H1 (cell line): ENCODE data around the gene SAMM50. TPM values are rescaled to one million over a fixed set of nuclear protein-coding genes. Genes with fewer than 3 reads are reported as not detected.
A peak's percentile ranks its signal among the peaks of the same experiment; 100 is the strongest.

Experiments used
- CTCF ChIA-PET: fragments of 300-600 bp; sonication (Branson Sonifier 250); formaldehyde crosslinking; loops from one replicate; lab custom pipeline; 2021; ENCODE audit not compliant: partially characterized antibody; lab: Charles Lee
- POLR2A ChIA-PET: fragments of 300-600 bp; sonication (Branson Sonifier 250); formaldehyde crosslinking; loops from one replicate; lab custom pipeline; 2021; ENCODE audit warnings: inconsistent platforms; ENCODE audit not compliant: partially characterized antibody; lab: Charles Lee
- DNase-seq, 2 experiments: peaks; one replicate each; pipeline versions ENCODE4 v3.0.0 to v3.0.0-alpha.2; 2010 to 2022; ENCODE audit warnings: low spot score in 2 of 2, low read depth in 1 of 2, mixed read lengths in 1 of 2
- FAIRE-seq: peaks from 2 replicates; lab custom pipeline; 2011; peaks lifted over from hg19 to GRCh38; lab: Jason Lieb, UNC
- H2AFZ ChIP-seq: 2 replicates; pipeline ENCODE4 v1.8.1; 2012; ENCODE audit warnings: low read length, inconsistent platforms
- H2AK5ac ChIP-seq: 2 replicates; pipeline ENCODE4 v1.6.1; 2013; ENCODE audit warnings: low read depth, low read length
- H2BK120ac ChIP-seq: replicated peaks from 2 replicates; pipeline ENCODE3; 2013; ENCODE audit warnings: low read depth, low read length, inconsistent platforms
- H2BK12ac ChIP-seq: 2 replicates; pipeline ENCODE4 v1.6.1; 2013; ENCODE audit warnings: low read depth, low read length
- H2BK15ac ChIP-seq: 2 replicates; pipeline ENCODE4 v1.6.1; 2013; ENCODE audit warnings: low read length
- H2BK20ac ChIP-seq: 2 replicates; pipeline ENCODE4 v1.6.1; 2013; ENCODE audit warnings: low read length
- H2BK5ac ChIP-seq: 2 replicates; pipeline ENCODE4 v1.6.1; 2013; ENCODE audit warnings: low read depth, low read length
- H3K14ac ChIP-seq: 2 replicates; pipeline ENCODE4 v1.6.1; 2013; ENCODE audit warnings: inconsistent platforms; ENCODE audit not compliant: insufficient read length
- H3K18ac ChIP-seq: 2 replicates; pipeline ENCODE4 v1.6.1; 2013; ENCODE audit warnings: low read length; ENCODE audit errors: extremely low read depth
- H3K23ac ChIP-seq: 2 replicates; pipeline ENCODE4 v1.6.1; 2013; ENCODE audit warnings: inconsistent platforms; ENCODE audit not compliant: insufficient read length
- H3K23me2 ChIP-seq: 2 replicates; pipeline ENCODE4 v1.6.1; 2013; ENCODE audit warnings: low read depth, low read length
- H3K27ac ChIP-seq: 2 replicates; pipeline ENCODE4 v1.6.1; 2011; ENCODE audit warnings: low read depth, low read length, inconsistent platforms
- H3K27me3 ChIP-seq, 4 experiments: replicated peaks in 1 of 4; 1 replicate in 1 of 4; 2 replicates in 3 of 4; pipeline versions ENCODE4 v1.6.1 to v1.8.1; 2011 to 2013; ENCODE audit warnings: low read length in 3 of 4, mild to moderate bottlenecking in 3 of 4, inconsistent platforms in 2 of 4, mixed read lengths in 2 of 4, moderate library complexity in 1 of 4; ENCODE audit not compliant: control insufficient read depth in 3 of 4, insufficient read depth in 3 of 4; ENCODE audit errors: extremely low read depth in 1 of 4
- H3K36me3 ChIP-seq, 4 experiments: 2 replicates each; pipeline versions ENCODE4 v1.6.1 to v1.8.1; 2011 to 2013; ENCODE audit warnings: mild to moderate bottlenecking in 4 of 4, low read length in 3 of 4, moderate library complexity in 2 of 4, control low read depth in 1 of 4, inconsistent platforms in 1 of 4; ENCODE audit not compliant: insufficient read depth in 4 of 4, control insufficient read depth in 2 of 4
- H3K4ac ChIP-seq: replicated peaks from 2 replicates; pipeline ENCODE3; 2013; ENCODE audit warnings: low read length, low read depth, mixed read lengths, inconsistent platforms; ENCODE audit not compliant: insufficient read length
- H3K4me1 ChIP-seq, 4 experiments: replicated peaks in 1 of 4; 1 replicate in 1 of 4; 2 replicates in 3 of 4; pipeline versions ENCODE4 v1.6.1 to v1.8.1; 2011 to 2013; ENCODE audit warnings: low read length in 3 of 4, inconsistent platforms in 2 of 4, mixed read lengths in 1 of 4; ENCODE audit not compliant: insufficient read depth in 4 of 4, control insufficient read depth in 3 of 4
- H3K4me2 ChIP-seq, 2 experiments: 2 replicates each; pipeline versions ENCODE4 v1.6.1 to v1.8.1; 2011 to 2013; ENCODE audit warnings: low read depth in 2 of 2, low read length in 2 of 2, control low read depth in 1 of 2, inconsistent platforms in 1 of 2, mild to moderate bottlenecking in 1 of 2; ENCODE audit not compliant: insufficient read depth in 1 of 2
- H3K4me3 ChIP-seq, 4 experiments: fragments of 200-600, 300-600 bp in 1 of 4; sonication (generic), shearing (Covaris generic), sonication (Bioruptor Twin) in 1 of 4; 2 replicates each; pipeline versions ENCODE4 v1.5.1 to v1.8.1; 2011 to 2016; ENCODE audit warnings: low read length in 4 of 4, low read depth in 3 of 4, control low read depth in 2 of 4, inconsistent platforms in 2 of 4, mild to moderate bottlenecking in 2 of 4, mixed read lengths in 1 of 4, moderate library complexity in 1 of 4; ENCODE audit not compliant: insufficient read depth in 2 of 4; ENCODE audit errors: extremely low read depth in 1 of 4
- H3K56ac ChIP-seq: replicated peaks from 2 replicates; pipeline ENCODE3; 2013; ENCODE audit warnings: low read depth, mild to moderate bottlenecking, mixed read lengths, low read length, inconsistent platforms; ENCODE audit not compliant: insufficient read length
- H3K79me1 ChIP-seq: 2 replicates; pipeline ENCODE4 v1.6.1; 2013; ENCODE audit warnings: low read depth, low read length, control low read depth
- H3K79me2 ChIP-seq, 2 experiments: 2 replicates each; pipeline versions ENCODE4 v1.6.1 to v1.8.1; 2012 to 2013; ENCODE audit warnings: low read length in 2 of 2, mild to moderate bottlenecking in 2 of 2, inconsistent platforms in 1 of 2; ENCODE audit not compliant: insufficient read depth in 2 of 2, control insufficient read depth in 1 of 2
- H3K9ac ChIP-seq, 4 experiments: replicated peaks in 1 of 4; 1 replicate in 1 of 4; 2 replicates in 3 of 4; pipeline versions ENCODE4 v1.6.1 to v1.8.1; 2011 to 2013; ENCODE audit warnings: low read depth in 3 of 4, low read length in 3 of 4, control low read depth in 2 of 4, mild to moderate bottlenecking in 2 of 4, moderate library complexity in 2 of 4, inconsistent platforms in 1 of 4; ENCODE audit errors: extremely low read depth in 1 of 4
- H3K9me3 ChIP-seq, 2 experiments: 2 replicates each; pipeline versions ENCODE4 v1.6.1 to v1.8.1; 2012 to 2013; ENCODE audit warnings: mild to moderate bottlenecking in 2 of 2, moderate library complexity in 2 of 2, control low read depth in 1 of 2, inconsistent platforms in 1 of 2, low read depth in 1 of 2, low read length in 1 of 2, mixed read lengths in 1 of 2; ENCODE audit not compliant: insufficient read depth in 2 of 2
- H4K20me1 ChIP-seq, 2 experiments: replicated peaks in 1 of 2; 2 replicates each; pipeline versions ENCODE3 to v1.8.1; 2011 to 2013; ENCODE audit warnings: inconsistent platforms in 2 of 2, low read length in 2 of 2, mild to moderate bottlenecking in 1 of 2; ENCODE audit not compliant: insufficient read depth in 2 of 2, control insufficient read depth in 1 of 2
- H4K5ac ChIP-seq: 2 replicates; pipeline ENCODE4 v1.6.1; 2013; ENCODE audit warnings: low read length, low read depth, mixed read lengths, inconsistent platforms; ENCODE audit not compliant: insufficient read length
- H4K8ac ChIP-seq: 2 replicates; pipeline ENCODE4 v1.8.0; 2013; ENCODE audit warnings: mild to moderate bottlenecking, moderate library complexity, low read length, inconsistent platforms; ENCODE audit not compliant: insufficient read depth; ENCODE audit errors: extremely low read depth
- H4K91ac ChIP-seq: replicated peaks from 2 replicates; pipeline ENCODE3; 2013; ENCODE audit warnings: low read length, mixed read lengths, inconsistent platforms; ENCODE audit not compliant: insufficient read length
- CBX5 ChIP-seq: fragments of 300-800, 300-1000 bp; sonication (generic); IDR thresholded peaks from 2 replicates; pipeline ENCODE4 v1.7.1; 2016; ENCODE audit warnings: antibody characterized with exemption, low read length, low read depth
- CBX8 ChIP-seq: fragments of 300-800, 300-1000 bp; sonication (generic); IDR thresholded peaks from 2 replicates; pipeline ENCODE4 v1.7.1; 2016; ENCODE audit warnings: low read depth, low read length, borderline replicate concordance
- CHD1 ChIP-seq: IDR thresholded peaks from 2 replicates; pipeline ENCODE4 v1.6.1; 2012; ENCODE audit warnings: low read depth, low read length, improper control_type of control experiment
- KDM1A ChIP-seq: fragments of 200-600, 300-600 bp; sonication (generic); IDR thresholded peaks from 2 replicates; pipeline ENCODE4 v1.7.1; 2016; ENCODE audit warnings: mild to moderate bottlenecking, low read length, borderline replicate concordance
- KDM4A ChIP-seq: IDR thresholded peaks from one replicate; pipeline ENCODE4 v1.7.1; 2012; ENCODE audit warnings: low read depth, mild to moderate bottlenecking, moderate library complexity, low read length, inconsistent platforms; ENCODE audit not compliant: severe bottlenecking
- RAD21 ChIP-seq, 2 experiments: IDR thresholded peaks in 1 of 2; conservative IDR thresholded peaks in 1 of 2; 2 replicates each; pipeline ENCODE4 v1.6.1; 2011; ENCODE audit warnings: low read depth in 2 of 2, low read length in 2 of 2, improper control_type of control experiment in 1 of 2, inconsistent platforms in 1 of 2, mild to moderate bottlenecking in 1 of 2, moderate library complexity in 1 of 2
- SAP30 ChIP-seq: fragments of 300-600 bp; sonication (generic); IDR thresholded peaks from 2 replicates; pipeline ENCODE4 v1.7.1; 2012; ENCODE audit warnings: low read length, moderate library complexity, mild to moderate bottlenecking, inconsistent platforms; ENCODE audit not compliant: insufficient read depth, insufficient replicate concordance
- TAF7 ChIP-seq: optimal IDR thresholded peaks from 2 replicates; pipeline ENCODE3; 2011; ENCODE audit warnings: low read depth, mild to moderate bottlenecking, inconsistent platforms, low read length, moderate library complexity, borderline replicate concordance
- TBP ChIP-seq: IDR thresholded peaks from 2 replicates; pipeline ENCODE4 v1.6.1; 2011; ENCODE audit warnings: low read depth, low read length, improper control_type of control experiment
- WGBS, 2 experiments: shearing (Covaris generic) in 1 of 2; methylation state at CpG; one replicate each; pipeline versions ENCODE4 v1.1.6 to v1.1.7; 2013 to 2015; ENCODE audit warnings: low lambda C conversion rate in 2 of 2, mixed read lengths in 2 of 2, inconsistent platforms in 1 of 2, low coverage in 1 of 2, missing lambda C conversion rate in 1 of 2; ENCODE audit not compliant: insufficient replicate concordance in 2 of 2, insufficient coverage in 1 of 2, insufficient read length in 1 of 2; ENCODE audit errors: extremely low coverage in 1 of 2, missing lambda C conversion rate in 1 of 2; 5-methylcytosine and 5-hydroxymethylcytosine counted together
- polyA plus RNA-seq, 7 experiments: library from polyadenylated mRNA; depleted of rRNA in 3 of 7; stranded (reverse) in 5 of 7; unstranded in 2 of 7; fragments of >200 nt in 5 of 7; fragments of 200-250 nt in 2 of 7; gene quantifications; 1 replicate in 5 of 7; 2 replicates in 1 of 7; 4 replicates in 1 of 7; pipeline versions ENCODE4 v1.2.1 to v1.2.3, GENCODE V29; 2011 to 2013; ENCODE audit warnings: missing spikeins in 2 of 7, mixed read lengths in 2 of 7
- total RNA-seq: library from RNA; stranded (reverse); fragmentation: NEBNext Ultra II Directional; extraction: Animal tissue kit (Norgen Biotek cat#: 25700); gene quantifications from 2 replicates; pipeline ENCODE4 v1.2.1, GENCODE V29; 2021
- TF ChIP-seq, protein P1 (sequence below), 3 experiments: IDR thresholded peaks; 1 replicate in 2 of 3; 2 replicates in 1 of 3; pipeline versions ENCODE4 v1.5.1 to v1.6.1; 2011; ENCODE audit warnings: low read length in 3 of 3, mild to moderate bottlenecking in 3 of 3, inconsistent platforms in 2 of 3, low read depth in 1 of 3, moderate library complexity in 1 of 3; ENCODE audit not compliant: insufficient read depth in 1 of 3; ENCODE audit errors: control extremely low read depth in 1 of 3

The SAMM50 gene
- total and polyA plus RNA-seq, 2 of the 8 experiments (the other 6 are each of a cell fraction or from before 2014, with no cell fraction given), result 45.4 to 70.3 TPM

- H3K9ac ChIP-seq, result no peak overlapping the region
- ChIA-PET POLR2A (no interaction called here), CTCF (interaction anchor here (0.9 to 1.3 kb wide), 3 partner anchors 9 to 628 kb away, joined by 4 to 6 read pairs (median 5); no protein-coding TSS in a partner anchor)
- no peak overlapping the region for H3K4ac ChIP-seq
- H3K14ac ChIP-seq, result no peak overlapping the region
- H4K91ac ChIP-seq, result no peak overlapping the region
- DNase-seq (peak in 1 of 2 experiments; percentile 47), FAIRE-seq (peak; percentile 19)
- H2BK15ac ChIP-seq, result no peak overlapping the region
- H3K4me2 ChIP-seq, result no peak overlapping the region
- no peaks in the 10 kb centered on the region for H3K79me1 ChIP-seq
- no peak overlapping the region for H3K56ac ChIP-seq
- H3K9me3 ChIP-seq, result no peaks in the 10 kb centered on the region
- H3K4me3 ChIP-seq, result no peak overlapping the region
- H4K8ac ChIP-seq, result no peak overlapping the region
- H4K5ac ChIP-seq, result no peak overlapping the region
- H4K20me1 ChIP-seq, result peaks cover 0 to 11% of the 10 kb centered on the region in 2 experiments
- H3K23me2 ChIP-seq, result no peaks in the 10 kb centered on the region
- peaks cover 0 to 13% (median 7%) of the 10 kb centered on the region in 4 experiments; a peak in 5 of 8 replicates for H3K36me3 ChIP-seq
- H2BK20ac ChIP-seq, result no peak overlapping the region
- H2BK12ac ChIP-seq, result no peak overlapping the region
- 82% methylated on average over 8 of the region's 8 CpGs; no CpG with 5 or more reads in 1 of the 2 experiments for WGBS, 2 experiments
- H2BK5ac ChIP-seq, result no peak overlapping the region
- H3K27ac ChIP-seq, result no peak overlapping the region
- no peak overlapping the region for H2BK120ac ChIP-seq
- H3K79me2 ChIP-seq, result no peaks in the 10 kb centered on the region
- no peaks in the 10 kb centered on the region for H3K27me3 ChIP-seq
- peaks cover 0 to 2% (median 1%) of the 10 kb centered on the region in 4 experiments; a peak in 3 of 7 replicates for H3K4me1 ChIP-seq
- no peak overlapping the region for H3K23ac ChIP-seq
- no peak overlapping the region for H2AK5ac ChIP-seq
- no peak overlapping the region for H3K18ac ChIP-seq
- no peak overlapping the region for H2AFZ ChIP-seq
- TF ChIP-seq TBP (no peak), CBX8 (no peak), RAD21 (IDR thresholded peaks at IDR 0.05 in 1 of 2, conservative IDR thresholded peaks at IDR 0.05 in 1 of 2; ENCODE audit: low read depth in 2 of 2, low read length in 2 of 2) (peak; percentile 20 to 47; a peak in 3 of 4 replicates), KDM4A (no peak), SAP30 (no peak), CHD1 (no peak), CBX5 (no peak), KDM1A (no peak), TAF7 (no peak)
- TF ChIP-seq, protein P1, sequence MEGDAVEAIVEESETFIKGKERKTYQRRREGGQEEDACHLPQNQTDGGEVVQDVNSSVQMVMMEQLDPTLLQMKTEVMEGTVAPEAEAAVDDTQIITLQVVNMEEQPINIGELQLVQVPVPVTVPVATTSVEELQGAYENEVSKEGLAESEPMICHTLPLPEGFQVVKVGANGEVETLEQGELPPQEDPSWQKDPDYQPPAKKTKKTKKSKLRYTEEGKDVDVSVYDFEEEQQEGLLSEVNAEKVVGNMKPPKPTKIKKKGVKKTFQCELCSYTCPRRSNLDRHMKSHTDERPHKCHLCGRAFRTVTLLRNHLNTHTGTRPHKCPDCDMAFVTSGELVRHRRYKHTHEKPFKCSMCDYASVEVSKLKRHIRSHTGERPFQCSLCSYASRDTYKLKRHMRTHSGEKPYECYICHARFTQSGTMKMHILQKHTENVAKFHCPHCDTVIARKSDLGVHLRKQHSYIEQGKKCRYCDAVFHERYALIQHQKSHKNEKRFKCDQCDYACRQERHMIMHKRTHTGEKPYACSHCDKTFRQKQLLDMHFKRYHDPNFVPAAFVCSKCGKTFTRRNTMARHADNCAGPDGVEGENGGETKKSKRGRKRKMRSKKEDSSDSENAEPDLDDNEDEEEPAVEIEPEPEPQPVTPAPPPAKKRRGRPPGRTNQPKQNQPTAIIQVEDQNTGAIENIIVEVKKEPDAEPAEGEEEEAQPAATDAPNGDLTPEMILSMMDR (IDR thresholded peaks at IDR 0.05; ENCODE audit: control extremely low read depth in 1 of 3, insufficient read depth in 1 of 3, low read depth in 1 of 3, low read length in 3 of 3), result peak in 2 of 3 experiments; percentile 15 to 46; a peak in 2 of 4 replicates
These were observed 41.7 kb downstream of the SAMM50 start for GRCh38 chr22:43996981-43997265.
